HepG2 (cell line): ENCODE measurements around the gene SGCE. TPM values are rescaled to one million over a fixed set of nuclear protein-coding genes. Genes with fewer than 3 reads are reported as not detected.

Experiments used
- CEBPG ChIP-seq: IDR thresholded peaks from 2 replicates; pipeline ENCODE4 v1.6.1; 2016
- FIP1L1 ChIP-seq: fragments of 200-400 bp; formaldehyde crosslinking; IDR thresholded peaks from 2 replicates; pipeline ENCODE4 v1.6.1; 2018; ENCODE audit warnings: low read depth, mild to moderate bottlenecking, low read length, moderate library complexity, borderline replicate concordance; ENCODE audit not compliant: insufficient read depth
- HNF4G ChIP-seq, 2 experiments: sonication (generic) in 1 of 2; formaldehyde crosslinking in 1 of 2; IDR thresholded peaks; 2 replicates each; pipeline versions ENCODE4 v1.4.0 to v1.6.1; 2011 to 2020; ENCODE audit warnings: borderline replicate concordance in 2 of 2, low read depth in 2 of 2, mild to moderate bottlenecking in 2 of 2, low read length in 1 of 2, missing genetic modification reagents in 1 of 2, moderate library complexity in 1 of 2
- IRF2 ChIP-seq: IDR thresholded peaks from 2 replicates; pipeline ENCODE4 v1.6.1; 2018; ENCODE audit warnings: missing genetic modification reagents, missing compliant biosample characterization
- IRF9 ChIP-seq: sonication (generic); formaldehyde crosslinking; IDR thresholded peaks from 2 replicates; pipeline ENCODE4 v1.8.0; 2022; ENCODE audit warnings: missing genetic modification reagents, mild to moderate bottlenecking, borderline replicate concordance
- ISL2 ChIP-seq: sonication (generic); formaldehyde crosslinking; IDR thresholded peaks from 2 replicates; pipeline ENCODE4 v1.5.0; 2020; ENCODE audit warnings: missing genetic modification reagents
- KDM1A ChIP-seq: IDR thresholded peaks from 2 replicates; pipeline ENCODE4 v1.6.1; 2016; ENCODE audit warnings: missing compliant biosample characterization
- LRRFIP1 ChIP-seq: sonication (generic); formaldehyde crosslinking; conservative IDR thresholded peaks from 2 replicates; pipeline ENCODE4 v1.4.0; 2020; ENCODE audit warnings: missing genetic modification reagents
- MXD4 ChIP-seq: IDR thresholded peaks from 2 replicates; pipeline ENCODE4 v1.6.1; 2016; ENCODE audit warnings: mild to moderate bottlenecking, missing biosample characterization, missing genetic modification reagents
- NBN ChIP-seq: fragments of 450-650 bp; conservative IDR thresholded peaks from 2 replicates; pipeline ENCODE4 v1.6.1; 2017
- PHF8 ChIP-seq: sonication (generic); formaldehyde crosslinking; IDR thresholded peaks from 2 replicates; pipeline ENCODE4 v1.5.0; 2020; ENCODE audit warnings: missing genetic modification reagents
- POGK ChIP-seq: sonication (generic); formaldehyde crosslinking; conservative IDR thresholded peaks from 2 replicates; pipeline ENCODE4 v1.8.0; 2022; ENCODE audit warnings: mild to moderate bottlenecking, moderate library complexity, missing genetic modification reagents
- RARG ChIP-seq: sonication (generic); formaldehyde crosslinking; IDR thresholded peaks from 2 replicates; pipeline ENCODE4 v1.4.0; 2020; ENCODE audit warnings: low read depth, mild to moderate bottlenecking, missing genetic modification reagents
- SP5 ChIP-seq: IDR thresholded peaks from 2 replicates; pipeline ENCODE4 v1.6.1; 2016; ENCODE audit warnings: low read depth, borderline replicate concordance
- TGIF2 ChIP-seq: IDR thresholded peaks from 2 replicates; pipeline ENCODE4 v1.6.1; 2016; ENCODE audit warnings: control low read depth, missing compliant biosample characterization
- ZBTB49 ChIP-seq: sonication (generic); formaldehyde crosslinking; IDR thresholded peaks from 2 replicates; pipeline ENCODE4 v1.4.0; 2020; ENCODE audit warnings: missing genetic modification reagents, borderline replicate concordance
- ZFY ChIP-seq: sonication (generic); formaldehyde crosslinking; IDR thresholded peaks from 2 replicates; pipeline ENCODE4 v1.4.0; 2020; ENCODE audit warnings: missing genetic modification reagents
- ZNF143 ChIP-seq: sonication (generic); formaldehyde crosslinking; IDR thresholded peaks from 2 replicates; pipeline ENCODE4 v1.4.0; 2020; ENCODE audit warnings: missing genetic modification reagents
- ZNF362 ChIP-seq: sonication (generic); formaldehyde crosslinking; IDR thresholded peaks from 2 replicates; pipeline ENCODE4 v1.4.0; 2020; ENCODE audit warnings: missing genetic modification reagents, mild to moderate bottlenecking, borderline replicate concordance
- ZNF776 ChIP-seq: sonication (generic); formaldehyde crosslinking; IDR thresholded peaks from 2 replicates; pipeline ENCODE4 v1.4.0; 2020; ENCODE audit warnings: mild to moderate bottlenecking, missing genetic modification reagents
- polyA plus RNA-seq, 8 experiments: library from polyadenylated mRNA; depleted of rRNA in 3 of 8; stranded (reverse) in 7 of 8; unstranded in 1 of 8; fragments of >200 nt; fragmentation: Illumina TruSeq in 4 of 8; extraction: Trizol in 4 of 8; gene quantifications; 2 replicates each; pipeline versions ENCODE4 v1.2.1 to v1.2.3, GENCODE V29; 2011 to 2016; ENCODE audit warnings: low read depth in 4 of 8, missing spikeins in 1 of 8, mixed read lengths in 1 of 8; ENCODE audit not compliant: insufficient read depth in 1 of 8
- total RNA-seq, 5 experiments: library from RNA; depleted of rRNA; stranded (reverse); fragments of >200 nt; fragmentation: Illumina TruSeq; extraction: Trizol; gene quantifications; 2 replicates each; pipeline ENCODE4 v1.2.3, GENCODE V29; 2016; ENCODE audit warnings: low read depth in 1 of 5

Gene SGCE
- total and polyA plus RNA-seq, 2 of the 13 experiments (the other 11 are each of a cell fraction or from before 2014, with no cell fraction given): 52.3 to 71.1 TPM

GRCh38 chr7:94655848-94656657 lies at the start of gene SGCE (continued):
- no peak for TF ChIP-seq HNF4G (IDR thresholded peaks at IDR 0.05; ENCODE audit: borderline replicate concordance, low read depth, low read length)
- no peak; the same call in 1 of the 2 replicates for TF ChIP-seq HNF4G (CRISPR knock-in tag; IDR thresholded peaks at IDR 0.05; ENCODE audit: borderline replicate concordance, low read depth)
- TF ChIP-seq IRF2: 0 out of 2 replicates have a peak, but pooled peaks have one; percentile 61
- peak; percentile 82 for TF ChIP-seq ZNF143 (CRISPR knock-in tag)
- TF ChIP-seq FIP1L1: no peak
- no peak for TF ChIP-seq ZBTB49
- 0 out of 2 replicates have a peak, but pooled peaks have one; percentile 12 for TF ChIP-seq CEBPG (CRISPR knock-in tag)
- 0 out of 2 replicates have a peak, but pooled peaks have one; percentile 46 for TF ChIP-seq POGK (CRISPR knock-in tag)
- TF ChIP-seq NBN: no peak
- TF ChIP-seq ISL2: 0 out of 2 replicates have a peak, but pooled peaks have one; percentile 34
- no peak for TF ChIP-seq ZNF776 (CRISPR knock-in tag)
- peak; percentile 86 for TF ChIP-seq ZFY
- no peak for TF ChIP-seq KDM1A (CRISPR knock-in tag)
- TF ChIP-seq ZNF362 (CRISPR knock-in tag): 0 out of 2 replicates have a peak, but pooled peaks have one; percentile 6
- no peak for TF ChIP-seq RARG (CRISPR knock-in tag)
- no peak for TF ChIP-seq SP5
- TF ChIP-seq PHF8 (CRISPR knock-in tag): peak; percentile 51; the same call in 1 of the 2 replicates
- TF ChIP-seq IRF9 (CRISPR knock-in tag): no peak
- no peak for TF ChIP-seq LRRFIP1 (CRISPR knock-in tag)
- no peak for TF ChIP-seq MXD4 (CRISPR knock-in tag)
- TF ChIP-seq TGIF2: 0 out of 2 replicates have a peak, but pooled peaks have one; percentile 19
